C4-2B (cell line): ENCODE results near the gene ASGR1.
"Not testable (repeated sequence)": the region's sequence is repeated elsewhere in the genome, so short reads cannot be mapped to it uniquely, and the experiment has no call there.

Experiments used
- H3K27ac ChIP-seq: fragments of 450-650 bp; 2 replicates; pipeline ENCODE4 v1.5.1; 2017
- CTCF ChIP-seq: fragments of 450-650 bp; conservative IDR thresholded peaks from 2 replicates; pipeline ENCODE4 v1.5.1; 2017; ENCODE audit warnings: mild to moderate bottlenecking
- ZFX ChIP-seq: fragments of 450-650 bp; IDR thresholded peaks from 2 replicates; pipeline ENCODE4 v1.6.1; 2017

ASGR1 gene

GRCh38 chr17:7173687-7174602, 5.2 kb downstream of the ASGR1 start:
- H3K27ac ChIP-seq: no peak overlapping the region
- TF ChIP-seq CTCF (no peak), ZFX (no peak)

- not testable (repeated sequence) for H3K27ac ChIP-seq
Measured at GRCh38 chr17:7172522-7173191, 6.5 kb downstream of the ASGR1 start.

GRCh38 chr17:7169565-7169908, 9.6 kb downstream of the ASGR1 start:
- H3K27ac ChIP-seq: not testable (repeated sequence)

- not testable (repeated sequence) for H3K27ac ChIP-seq
Measured at GRCh38 chr17:7168841-7169564, 10.2 kb downstream of the ASGR1 start.

GRCh38 chr17:7167832-7168231, 11.3 kb downstream of the ASGR1 start:
- no peak overlapping the region for H3K27ac ChIP-seq
- TF ChIP-seq CTCF: no peak
- no peak for TF ChIP-seq ZFX

GRCh38 chr17:7166873-7167272, 12.3 kb downstream of the ASGR1 start:
- TF ChIP-seq ZFX (no peak), CTCF (no peak)
- H3K27ac ChIP-seq: no peak overlapping the region

GRCh38 chr17:7159571-7159970, 19.6 kb downstream of the ASGR1 start:
- peak overlapping the region; percentile 53 for H3K27ac ChIP-seq

- not testable (repeated sequence) for H3K27ac ChIP-seq
Measured at GRCh38 chr17:7158424-7158823, 20.7 kb downstream of the ASGR1 start.

- no peak for TF ChIP-seq ZFX
- TF ChIP-seq CTCF: no peak
- H3K27ac ChIP-seq: no peak overlapping the region
Measured at GRCh38 chr17:7156342-7156940, 22.7 kb downstream of the ASGR1 start.

- H3K27ac ChIP-seq: no peak overlapping the region
- TF ChIP-seq CTCF: no peak
- no peak for TF ChIP-seq ZFX
Measured at GRCh38 chr17:7147772-7148171, 31.4 kb downstream of the ASGR1 start.
